ENCODE results near the gene MYB. TPM values are rescaled to one million over a fixed set of nuclear protein-coding genes. Genes with fewer than 3 reads are reported as not detected.

MYB gene
- total and polyA plus RNA-seq, 2 of the 4 experiments (the other 2 are of a cell fraction) = 0.44 to 0.90 TPM

- H3K14ac ChIP-seq (replicated peaks; ENCODE audit: low read depth, low read length) = no peak overlapping the region
- H3K18ac ChIP-seq (ENCODE audit: low read depth, low read length) = no peak overlapping the region
- H3K4me3 ChIP-seq (ENCODE audit: insufficient read depth, low read depth, low read length) = no peak overlapping the region
- no peaks in the 10 kb centered on the region for H4K20me1 ChIP-seq (ENCODE audit: insufficient read depth, low read length)
- H3K4me2 ChIP-seq (ENCODE audit: low read depth, low read length) = no peak overlapping the region
- H3K4ac ChIP-seq (ENCODE audit: low read depth, low read length) = no peak overlapping the region
- H3K56ac ChIP-seq (ENCODE audit: extremely low read depth, insufficient read depth, low read length) = no peak overlapping the region
- no peak overlapping the region for H3K27ac ChIP-seq (ENCODE audit: insufficient read depth, low read length)
- no peak for TF ChIP-seq FOS (IDR thresholded peaks at IDR 0.05; ENCODE audit: low read depth, low read length)
- TF ChIP-seq MAZ (IDR thresholded peaks at IDR 0.05; ENCODE audit: borderline replicate concordance, low read depth, low read length) = no peak
- TF ChIP-seq CHD1 (IDR thresholded peaks at IDR 0.05; ENCODE audit: low read depth, low read length) = no peak
- no peak for TF ChIP-seq POLR2A (IDR thresholded peaks at IDR 0.05; ENCODE audit: low read depth, low read length)
- TF ChIP-seq SMC3 (IDR thresholded peaks at IDR 0.05; ENCODE audit: low read depth, low read length) = no peak
- no peak for TF ChIP-seq RFX5 (IDR thresholded peaks at IDR 0.05; ENCODE audit: low read depth, low read length)
- TF ChIP-seq CTCF (conservative IDR thresholded peaks at IDR 0.05; ENCODE audit: low read depth, low read length) = no peak
- no peak for TF ChIP-seq USF2 (IDR thresholded peaks at IDR 0.05; ENCODE audit: low read depth, low read length)
- TF ChIP-seq ELK1 (IDR thresholded peaks at IDR 0.05; ENCODE audit: borderline replicate concordance, low read depth, low read length) = no peak
- TF ChIP-seq CEBPB (IDR thresholded peaks at IDR 0.05; ENCODE audit: low read depth, low read length) = no peak
- TF ChIP-seq BHLHE40 (IDR thresholded peaks at IDR 0.05; ENCODE audit: low read depth, low read length) = no peak
- no peak for TF ChIP-seq NFE2L2 (IDR thresholded peaks at IDR 0.05; ENCODE audit: low read depth, low read length)
- TF ChIP-seq MXI1 (IDR thresholded peaks at IDR 0.05; ENCODE audit: borderline replicate concordance, low read depth, low read length) = no peak
- no peak for TF ChIP-seq RCOR1 (IDR thresholded peaks at IDR 0.05; ENCODE audit: insufficient replicate concordance, low read length)
- no peak for TF ChIP-seq MAFK (IDR thresholded peaks at IDR 0.05; ENCODE audit: low read depth, low read length)
- no peak for TF ChIP-seq RAD21 (IDR thresholded peaks at IDR 0.05; ENCODE audit: low read length)
- no peak overlapping the region for H4K91ac ChIP-seq (ENCODE audit: insufficient read depth, low read depth, low read length)
- H3K4me1 ChIP-seq (ENCODE audit: control insufficient read depth, insufficient read depth, low read length) = no peaks in the 10 kb centered on the region
- DNase-seq (no peak), ATAC-seq (ENCODE audit: low read depth) (no peak)
- no peak overlapping the region for H4K5ac ChIP-seq (ENCODE audit: low read depth, low read length)
- in situ Hi-C loops (cut with MboI; ENCODE audit: low sequenced_read_pairs) = no loop called here
- H2AK5ac ChIP-seq (ENCODE audit: low read depth, low read length) = no peak overlapping the region
- H3K27me3 ChIP-seq (ENCODE audit: control insufficient read depth, insufficient read depth, low read length) = peaks cover 4% of the 10 kb centered on the region
- dilution Hi-C loops (cut with HindIII; ENCODE audit: low sequenced_read_pairs, unreplicated experiment) = no loop called here
- WGBS, 2 experiments (ENCODE audit: extremely low coverage in 2 of 2, insufficient read length in 1 of 2) = no CpG with 5 or more reads among the region's 1 CpG
- ChIA-PET POLR2A (ENCODE audit: unreplicated experiment) (no interaction called here), CTCF (interaction anchor here (0.6 kb wide), 1 partner anchor 1399 kb away, joined by 3 read pairs; no protein-coding TSS in a partner anchor)
- BruUV-seq (replicated peaks) = no TSS peak
- no peak overlapping the region for H2BK15ac ChIP-seq (ENCODE audit: low read depth, low read length)
- no peak overlapping the region for H4K8ac ChIP-seq (ENCODE audit: low read depth in 2 of 2, low read length in 2 of 2)
- H2BK120ac ChIP-seq (ENCODE audit: low read depth, low read length) = no peak overlapping the region
- no peak overlapping the region for H2BK20ac ChIP-seq (ENCODE audit: low read depth, low read length)
- no peak overlapping the region for H2AFZ ChIP-seq (replicated peaks; ENCODE audit: low read length, poor library complexity)
- H3K9me3 ChIP-seq (ENCODE audit: control insufficient read depth, insufficient read depth, low read length) = no peaks in the 10 kb centered on the region
- no peaks in the 10 kb centered on the region for H3K9me1 ChIP-seq (ENCODE audit: insufficient read depth, low read length)
- no peaks in the 10 kb centered on the region for H3K79me1 ChIP-seq (ENCODE audit: low read depth in 1 of 2, low read length in 2 of 2)
- intact Hi-C loops (cut with micrococcal nuclease) = no loop called here
- no peaks in the 10 kb centered on the region for H3K36me3 ChIP-seq (ENCODE audit: control insufficient read depth, insufficient read depth, low read length)
- H2BK5ac ChIP-seq (ENCODE audit: low read depth, low read length, poor library complexity, severe bottlenecking) = no peak overlapping the region
- no peak overlapping the region for H3K9ac ChIP-seq (ENCODE audit: low read depth, low read length)
- no peak overlapping the region for H2AK9ac ChIP-seq (replicated peaks; ENCODE audit: low read depth, low read length, poor library complexity)
- no peak overlapping the region for H3K23ac ChIP-seq (ENCODE audit: low read depth, low read length)
Observed at GRCh38 chr6:135231469-135231844, 50.3 kb downstream of the MYB start.

All from IMR-90 (cell line).